HG02884 (cell line): ENCODE measurements around the gene CYREN.
A peak's percentile ranks its signal among the peaks of the same experiment; 100 is the strongest.
"Not testable (repeated sequence)": the region's sequence is repeated elsewhere in the genome, so short reads cannot be mapped to it uniquely, and the experiment has no call there.

Experiments
- ATAC-seq: cut with Tn5 transposase; IDR thresholded peaks from one replicate; pipeline ENCODE4 v1.9.1; 2021; ENCODE audit warnings: mild to moderate bottlenecking, moderate library complexity; ENCODE audit not compliant: unreplicated experiment

CYREN gene

GRCh38 chr7:135160858-135161653 is 9.5 kb downstream of the CYREN start:
- no peak for ATAC-seq

GRCh38 chr7:135160098-135160857 is 10.2 kb downstream of the CYREN start:
- ATAC-seq = no peak

- no peak for ATAC-seq
Observed at GRCh38 chr7:135159359-135160085, 11.0 kb downstream of the CYREN start.

GRCh38 chr7:135158874-135159273 is 11.6 kb downstream of the CYREN start:
- ATAC-seq = no peak

GRCh38 chr7:135158141-135158655 is 12.3 kb downstream of the CYREN start:
- ATAC-seq = no peak

- no peak for ATAC-seq
Observed at GRCh38 chr7:135156290-135156689, 14.2 kb downstream of the CYREN start.

- no peak for ATAC-seq
Observed at GRCh38 chr7:135154734-135155133, 15.8 kb downstream of the CYREN start.

- no peak for ATAC-seq
Observed at GRCh38 chr7:135152442-135152841, 18.1 kb downstream of the CYREN start.

- no peak for ATAC-seq
Observed at GRCh38 chr7:135151533-135151932, 19.0 kb downstream of the CYREN start.

GRCh38 chr7:135151132-135151531 is 19.4 kb downstream of the CYREN start:
- no peak for ATAC-seq

- no peak for ATAC-seq
Observed at GRCh38 chr7:135150072-135150782, 20.3 kb downstream of the CYREN start.

- peak; percentile 71 for ATAC-seq
Observed at GRCh38 chr7:135147899-135148721, 22.4 kb downstream of the CYREN start, which contains the start of gene TMEM140. TSS of gene TMEM140 (plus strand) at chr7:135148072. CDS start at chr7:135164442, 16,370 bp downstream.

- ATAC-seq = peak; percentile 5
Observed at GRCh38 chr7:135147341-135147898, 23.1 kb downstream of the CYREN start.

GRCh38 chr7:135143885-135144668 is 26.4 kb downstream of the CYREN start:
- ATAC-seq = no peak

GRCh38 chr7:135129579-135129978 is 40.9 kb downstream of the CYREN start:
- no peak for ATAC-seq

- ATAC-seq = no peak
Observed at GRCh38 chr7:135128931-135129330, 41.6 kb downstream of the CYREN start.

- ATAC-seq = not testable (repeated sequence)
Observed at GRCh38 chr7:135124631-135125030, 45.9 kb downstream of the CYREN start.

GRCh38 chr7:135121868-135122267 is 48.6 kb downstream of the CYREN start:
- ATAC-seq = no peak

GRCh38 chr7:135117096-135117495 is 53.4 kb downstream of the CYREN start:
- ATAC-seq = no peak
